ENCODE results near the gene ESD.

DNA sequence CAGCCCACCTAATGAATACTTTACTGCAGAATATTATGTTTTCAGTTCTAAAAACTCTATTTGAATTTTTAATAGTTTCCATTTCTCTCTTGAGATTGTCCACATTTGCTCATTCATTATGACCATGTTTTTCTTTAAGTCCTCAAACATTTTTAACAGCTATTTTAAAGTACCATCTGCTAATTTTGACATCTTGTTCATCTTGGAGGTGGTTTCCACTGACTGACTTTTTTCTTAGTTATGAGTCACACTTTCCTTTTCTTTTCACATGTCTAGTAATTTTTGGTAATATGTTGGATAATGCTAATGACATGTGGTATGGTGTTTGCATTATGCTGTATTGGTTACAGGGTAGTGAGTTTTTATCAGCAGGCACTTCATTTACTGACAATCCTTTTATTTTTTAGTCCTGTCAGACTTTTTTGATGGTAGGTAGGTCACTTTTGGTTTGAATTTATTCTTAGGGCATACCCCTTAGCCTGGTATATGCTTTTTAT lies 15.4 kb upstream of the ESD start:
- TF ChIP-seq, protein P1, sequence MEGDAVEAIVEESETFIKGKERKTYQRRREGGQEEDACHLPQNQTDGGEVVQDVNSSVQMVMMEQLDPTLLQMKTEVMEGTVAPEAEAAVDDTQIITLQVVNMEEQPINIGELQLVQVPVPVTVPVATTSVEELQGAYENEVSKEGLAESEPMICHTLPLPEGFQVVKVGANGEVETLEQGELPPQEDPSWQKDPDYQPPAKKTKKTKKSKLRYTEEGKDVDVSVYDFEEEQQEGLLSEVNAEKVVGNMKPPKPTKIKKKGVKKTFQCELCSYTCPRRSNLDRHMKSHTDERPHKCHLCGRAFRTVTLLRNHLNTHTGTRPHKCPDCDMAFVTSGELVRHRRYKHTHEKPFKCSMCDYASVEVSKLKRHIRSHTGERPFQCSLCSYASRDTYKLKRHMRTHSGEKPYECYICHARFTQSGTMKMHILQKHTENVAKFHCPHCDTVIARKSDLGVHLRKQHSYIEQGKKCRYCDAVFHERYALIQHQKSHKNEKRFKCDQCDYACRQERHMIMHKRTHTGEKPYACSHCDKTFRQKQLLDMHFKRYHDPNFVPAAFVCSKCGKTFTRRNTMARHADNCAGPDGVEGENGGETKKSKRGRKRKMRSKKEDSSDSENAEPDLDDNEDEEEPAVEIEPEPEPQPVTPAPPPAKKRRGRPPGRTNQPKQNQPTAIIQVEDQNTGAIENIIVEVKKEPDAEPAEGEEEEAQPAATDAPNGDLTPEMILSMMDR (IDR thresholded peaks at IDR 0.05) = no peak
- TF ChIP-seq POLR2A (IDR thresholded peaks at IDR 0.05) (no peak), EP300 (IDR thresholded peaks at IDR 0.05) (no peak)

Data from tibial nerve (tissue), 4 donors.